H1 (cell line): ENCODE data around the gene NOL8. TPM values are rescaled to one million over a fixed set of nuclear protein-coding genes. Genes with fewer than 3 reads are reported as not detected.

ENCODE experiments used
- CTCF ChIA-PET: fragments of 300-600 bp; sonication (Branson Sonifier 250); formaldehyde crosslinking; loops from one replicate; lab custom pipeline; 2021; ENCODE audit not compliant: partially characterized antibody; lab: Charles Lee
- POLR2A ChIA-PET: fragments of 300-600 bp; sonication (Branson Sonifier 250); formaldehyde crosslinking; loops from one replicate; lab custom pipeline; 2021; ENCODE audit warnings: inconsistent platforms; ENCODE audit not compliant: partially characterized antibody; lab: Charles Lee
- DNase-seq, 2 experiments: peaks; one replicate each; pipeline versions ENCODE4 v3.0.0 to v3.0.0-alpha.2; 2010 to 2022; ENCODE audit warnings: low spot score in 2 of 2, low read depth in 1 of 2, mixed read lengths in 1 of 2
- FAIRE-seq: peaks from 2 replicates; lab custom pipeline; 2011; peaks lifted over from hg19 to GRCh38; lab: Jason Lieb, UNC
- H2AFZ ChIP-seq: 2 replicates; pipeline ENCODE4 v1.8.1; 2012; ENCODE audit warnings: low read length, inconsistent platforms
- H2AK5ac ChIP-seq: 2 replicates; pipeline ENCODE4 v1.6.1; 2013; ENCODE audit warnings: low read depth, low read length
- H2BK120ac ChIP-seq: replicated peaks from 2 replicates; pipeline ENCODE3; 2013; ENCODE audit warnings: low read depth, low read length, inconsistent platforms
- H2BK12ac ChIP-seq: 2 replicates; pipeline ENCODE4 v1.6.1; 2013; ENCODE audit warnings: low read depth, low read length
- H2BK15ac ChIP-seq: 2 replicates; pipeline ENCODE4 v1.6.1; 2013; ENCODE audit warnings: low read length
- H2BK20ac ChIP-seq: 2 replicates; pipeline ENCODE4 v1.6.1; 2013; ENCODE audit warnings: low read length
- H2BK5ac ChIP-seq: 2 replicates; pipeline ENCODE4 v1.6.1; 2013; ENCODE audit warnings: low read depth, low read length
- H3K14ac ChIP-seq: 2 replicates; pipeline ENCODE4 v1.6.1; 2013; ENCODE audit warnings: inconsistent platforms; ENCODE audit not compliant: insufficient read length
- H3K18ac ChIP-seq: 2 replicates; pipeline ENCODE4 v1.6.1; 2013; ENCODE audit warnings: low read length; ENCODE audit errors: extremely low read depth
- H3K23ac ChIP-seq: 2 replicates; pipeline ENCODE4 v1.6.1; 2013; ENCODE audit warnings: inconsistent platforms; ENCODE audit not compliant: insufficient read length
- H3K23me2 ChIP-seq: 2 replicates; pipeline ENCODE4 v1.6.1; 2013; ENCODE audit warnings: low read depth, low read length
- H3K27ac ChIP-seq: 2 replicates; pipeline ENCODE4 v1.6.1; 2011; ENCODE audit warnings: low read depth, low read length, inconsistent platforms
- H3K27me3 ChIP-seq, 4 experiments: replicated peaks in 1 of 4; 1 replicate in 1 of 4; 2 replicates in 3 of 4; pipeline versions ENCODE4 v1.6.1 to v1.8.1; 2011 to 2013; ENCODE audit warnings: low read length in 3 of 4, mild to moderate bottlenecking in 3 of 4, inconsistent platforms in 2 of 4, mixed read lengths in 2 of 4, moderate library complexity in 1 of 4; ENCODE audit not compliant: control insufficient read depth in 3 of 4, insufficient read depth in 3 of 4; ENCODE audit errors: extremely low read depth in 1 of 4
- H3K36me3 ChIP-seq, 4 experiments: 2 replicates each; pipeline versions ENCODE4 v1.6.1 to v1.8.1; 2011 to 2013; ENCODE audit warnings: mild to moderate bottlenecking in 4 of 4, low read length in 3 of 4, moderate library complexity in 2 of 4, control low read depth in 1 of 4, inconsistent platforms in 1 of 4; ENCODE audit not compliant: insufficient read depth in 4 of 4, control insufficient read depth in 2 of 4
- H3K4ac ChIP-seq: replicated peaks from 2 replicates; pipeline ENCODE3; 2013; ENCODE audit warnings: low read length, low read depth, mixed read lengths, inconsistent platforms; ENCODE audit not compliant: insufficient read length
- H3K4me1 ChIP-seq, 4 experiments: replicated peaks in 1 of 4; 1 replicate in 1 of 4; 2 replicates in 3 of 4; pipeline versions ENCODE4 v1.6.1 to v1.8.1; 2011 to 2013; ENCODE audit warnings: low read length in 3 of 4, inconsistent platforms in 2 of 4, mixed read lengths in 1 of 4; ENCODE audit not compliant: insufficient read depth in 4 of 4, control insufficient read depth in 3 of 4
- H3K4me2 ChIP-seq, 2 experiments: 2 replicates each; pipeline versions ENCODE4 v1.6.1 to v1.8.1; 2011 to 2013; ENCODE audit warnings: low read depth in 2 of 2, low read length in 2 of 2, control low read depth in 1 of 2, inconsistent platforms in 1 of 2, mild to moderate bottlenecking in 1 of 2; ENCODE audit not compliant: insufficient read depth in 1 of 2
- H3K4me3 ChIP-seq, 4 experiments: fragments of 200-600, 300-600 bp in 1 of 4; sonication (generic), shearing (Covaris generic), sonication (Bioruptor Twin) in 1 of 4; 2 replicates each; pipeline versions ENCODE4 v1.5.1 to v1.8.1; 2011 to 2016; ENCODE audit warnings: low read length in 4 of 4, low read depth in 3 of 4, control low read depth in 2 of 4, inconsistent platforms in 2 of 4, mild to moderate bottlenecking in 2 of 4, mixed read lengths in 1 of 4, moderate library complexity in 1 of 4; ENCODE audit not compliant: insufficient read depth in 2 of 4; ENCODE audit errors: extremely low read depth in 1 of 4
- H3K56ac ChIP-seq: replicated peaks from 2 replicates; pipeline ENCODE3; 2013; ENCODE audit warnings: low read depth, mild to moderate bottlenecking, mixed read lengths, low read length, inconsistent platforms; ENCODE audit not compliant: insufficient read length
- H3K79me1 ChIP-seq: 2 replicates; pipeline ENCODE4 v1.6.1; 2013; ENCODE audit warnings: low read depth, low read length, control low read depth
- H3K79me2 ChIP-seq, 2 experiments: 2 replicates each; pipeline versions ENCODE4 v1.6.1 to v1.8.1; 2012 to 2013; ENCODE audit warnings: low read length in 2 of 2, mild to moderate bottlenecking in 2 of 2, inconsistent platforms in 1 of 2; ENCODE audit not compliant: insufficient read depth in 2 of 2, control insufficient read depth in 1 of 2
- H3K9ac ChIP-seq, 4 experiments: replicated peaks in 1 of 4; 1 replicate in 1 of 4; 2 replicates in 3 of 4; pipeline versions ENCODE4 v1.6.1 to v1.8.1; 2011 to 2013; ENCODE audit warnings: low read depth in 3 of 4, low read length in 3 of 4, control low read depth in 2 of 4, mild to moderate bottlenecking in 2 of 4, moderate library complexity in 2 of 4, inconsistent platforms in 1 of 4; ENCODE audit errors: extremely low read depth in 1 of 4
- H3K9me3 ChIP-seq, 2 experiments: 2 replicates each; pipeline versions ENCODE4 v1.6.1 to v1.8.1; 2012 to 2013; ENCODE audit warnings: mild to moderate bottlenecking in 2 of 2, moderate library complexity in 2 of 2, control low read depth in 1 of 2, inconsistent platforms in 1 of 2, low read depth in 1 of 2, low read length in 1 of 2, mixed read lengths in 1 of 2; ENCODE audit not compliant: insufficient read depth in 2 of 2
- H4K20me1 ChIP-seq, 2 experiments: replicated peaks in 1 of 2; 2 replicates each; pipeline versions ENCODE3 to v1.8.1; 2011 to 2013; ENCODE audit warnings: inconsistent platforms in 2 of 2, low read length in 2 of 2, mild to moderate bottlenecking in 1 of 2; ENCODE audit not compliant: insufficient read depth in 2 of 2, control insufficient read depth in 1 of 2
- H4K5ac ChIP-seq: 2 replicates; pipeline ENCODE4 v1.6.1; 2013; ENCODE audit warnings: low read length, low read depth, mixed read lengths, inconsistent platforms; ENCODE audit not compliant: insufficient read length
- H4K8ac ChIP-seq: 2 replicates; pipeline ENCODE4 v1.8.0; 2013; ENCODE audit warnings: mild to moderate bottlenecking, moderate library complexity, low read length, inconsistent platforms; ENCODE audit not compliant: insufficient read depth; ENCODE audit errors: extremely low read depth
- H4K91ac ChIP-seq: replicated peaks from 2 replicates; pipeline ENCODE3; 2013; ENCODE audit warnings: low read length, mixed read lengths, inconsistent platforms; ENCODE audit not compliant: insufficient read length
- CBX8 ChIP-seq: fragments of 300-800, 300-1000 bp; sonication (generic); IDR thresholded peaks from 2 replicates; pipeline ENCODE4 v1.7.1; 2016; ENCODE audit warnings: low read depth, low read length, borderline replicate concordance
- KDM1A ChIP-seq: fragments of 200-600, 300-600 bp; sonication (generic); IDR thresholded peaks from 2 replicates; pipeline ENCODE4 v1.7.1; 2016; ENCODE audit warnings: mild to moderate bottlenecking, low read length, borderline replicate concordance
- POLR2AphosphoS5 ChIP-seq: IDR thresholded peaks from 2 replicates; pipeline ENCODE4 v1.6.1; 2011; ENCODE audit warnings: low read depth, low read length
- TAF7 ChIP-seq: optimal IDR thresholded peaks from 2 replicates; pipeline ENCODE3; 2011; ENCODE audit warnings: low read depth, mild to moderate bottlenecking, inconsistent platforms, low read length, moderate library complexity, borderline replicate concordance
- WGBS, 2 experiments: shearing (Covaris generic) in 1 of 2; methylation state at CpG; one replicate each; pipeline versions ENCODE4 v1.1.6 to v1.1.7; 2013 to 2015; ENCODE audit warnings: low lambda C conversion rate in 2 of 2, mixed read lengths in 2 of 2, inconsistent platforms in 1 of 2, low coverage in 1 of 2, missing lambda C conversion rate in 1 of 2; ENCODE audit not compliant: insufficient replicate concordance in 2 of 2, insufficient coverage in 1 of 2, insufficient read length in 1 of 2; ENCODE audit errors: extremely low coverage in 1 of 2, missing lambda C conversion rate in 1 of 2; 5-methylcytosine and 5-hydroxymethylcytosine counted together
- polyA plus RNA-seq, 7 experiments: library from polyadenylated mRNA; depleted of rRNA in 3 of 7; stranded (reverse) in 5 of 7; unstranded in 2 of 7; fragments of >200 nt in 5 of 7; fragments of 200-250 nt in 2 of 7; gene quantifications; 1 replicate in 5 of 7; 2 replicates in 1 of 7; 4 replicates in 1 of 7; pipeline versions ENCODE4 v1.2.1 to v1.2.3, GENCODE V29; 2011 to 2013; ENCODE audit warnings: missing spikeins in 2 of 7, mixed read lengths in 2 of 7
- total RNA-seq: library from RNA; stranded (reverse); fragmentation: NEBNext Ultra II Directional; extraction: Animal tissue kit (Norgen Biotek cat#: 25700); gene quantifications from 2 replicates; pipeline ENCODE4 v1.2.1, GENCODE V29; 2021

NOL8 gene
- total and polyA plus RNA-seq, 2 of the 8 experiments (the other 6 are each of a cell fraction or from before 2014, with no cell fraction given): 6.2 to 30.4 TPM

DNA sequence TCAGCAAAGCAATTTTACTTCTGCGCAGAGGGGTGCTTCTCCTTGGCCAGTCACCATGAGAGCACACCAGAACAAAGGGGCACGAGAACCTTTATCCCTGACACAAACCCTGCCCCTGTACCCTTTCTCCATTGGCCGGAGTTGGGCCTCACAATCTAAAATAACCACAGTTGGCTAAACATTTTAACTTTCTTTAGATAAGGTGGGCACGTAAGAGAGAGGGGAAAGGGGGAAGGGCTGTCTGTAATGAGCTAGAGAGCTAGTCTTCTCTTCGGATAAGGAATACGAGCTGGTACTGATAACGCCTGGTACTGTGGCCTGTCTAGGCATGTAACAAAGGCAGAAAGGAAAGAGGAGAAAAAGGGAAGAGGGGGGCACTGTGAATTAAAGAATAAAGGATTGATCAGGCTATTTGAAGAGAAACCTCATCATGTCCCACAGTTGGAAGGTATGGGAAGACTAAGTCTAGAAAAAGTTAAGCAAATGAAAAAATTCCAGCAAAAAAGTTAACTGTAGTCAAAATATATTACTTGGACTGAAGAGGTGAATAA lies 29.8 kb downstream of the NOL8 start:
- ChIA-PET POLR2A (interaction anchor here (0.6 to 2.9 kb wide), 8 partner anchors 11 to 90 kb away, joined by 3 to 11 read pairs (median 4); partner anchors contain the start of genes CENPP and NOL8), CTCF (no interaction called here)
- Histone ChIP-seq H4K20me1 (no peaks in the 10 kb centered on the region), H3K36me3 (peaks cover 5 to 40% (median 19%) of the 10 kb centered on the region in 4 experiments), H2AK5ac (no peak overlapping the region), H3K23ac (no peak overlapping the region), H3K27ac (no peak overlapping the region), H4K91ac (no peak overlapping the region), H3K27me3 (no peaks in the 10 kb centered on the region), H4K5ac (no peak overlapping the region), H3K14ac (no peak overlapping the region), H2BK12ac (no peak overlapping the region), H3K56ac (no peak overlapping the region), H4K8ac (no peak overlapping the region), H2BK5ac (no peak overlapping the region), H3K9me3 (no peaks in the 10 kb centered on the region), H2AFZ (no peak overlapping the region), H3K79me2 (peaks cover 21 to 32% of the 10 kb centered on the region in 2 experiments), H3K4ac (no peak overlapping the region), H3K4me1 (peaks cover 0 to 3% (median 2%) of the 10 kb centered on the region in 4 experiments; a peak in 3 of 7 replicates), H2BK20ac (no peak overlapping the region), H3K79me1 (peaks cover 6% of the 10 kb centered on the region), H2BK120ac (no peak overlapping the region), H3K4me2 (no peak overlapping the region; a peak in 1 of 4 replicates), H3K9ac (no peak overlapping the region; a peak in 1 of 7 replicates), H3K18ac (no peak overlapping the region), H2BK15ac (no peak overlapping the region), H3K4me3 (no peak overlapping the region), H3K23me2 (peaks cover 5% of the 10 kb centered on the region)
- FAIRE-seq: no peak
- no peak for DNase-seq
- TF ChIP-seq CBX8 (no peak), TAF7 (no peak), POLR2AphosphoS5 (no peak), KDM1A (no peak)
- 89% methylated on average over 7 of the region's 7 CpGs; no CpG with 5 or more reads in 1 of the 2 experiments for whole genome bisulfite sequencing, 2 experiments
